Spleen (tissue), 11 donors: ENCODE measurements around the gene LRRC42. TPM values are rescaled to one million over a fixed set of nuclear protein-coding genes. Genes with fewer than 3 reads are reported as not detected.
"Not testable (repeated sequence)": the region's sequence is repeated elsewhere in the genome, so short reads cannot be mapped to it uniquely, and the experiment has no call there.

Source experiments
- DNase-seq: peaks from one replicate; pipeline ENCODE4 v3.0.0-alpha.2; 2020
- H3K27ac ChIP-seq, 8 donors: fragments of 200-600 bp; sonication (generic) in 7 of 8; 1 replicate in 4 of 8; 2 replicates in 4 of 8; pipeline versions ENCODE4 v1.5.0 to v1.8.0; 2016 to 2021; ENCODE audit warnings: inconsistent platforms in 4 of 8, mild to moderate bottlenecking in 4 of 8, moderate library complexity in 1 of 8
- H3K27me3 ChIP-seq, 7 donors: fragments of 200-600 bp; sonication (generic) in 6 of 7; replicated peaks in 1 of 7; 1 replicate in 4 of 7; 2 replicates in 3 of 7; pipeline versions ENCODE4 v1.5.0 to v1.8.0; 2016 to 2021; ENCODE audit warnings: inconsistent platforms in 3 of 7, mild to moderate bottlenecking in 1 of 7
- H3K36me3 ChIP-seq, 6 donors: fragments of 200-600 bp; sonication (generic) in 5 of 6; 1 replicate in 4 of 6; 2 replicates in 2 of 6; pipeline versions ENCODE4 v1.5.0 to v1.8.0; 2016 to 2021; ENCODE audit warnings: inconsistent platforms in 2 of 6
- H3K4me1 ChIP-seq, 6 donors: fragments of 200-600 bp; sonication (generic) in 5 of 6; 1 replicate in 3 of 6; 2 replicates in 3 of 6; pipeline versions ENCODE4 v1.5.0 to v1.8.0; 2016 to 2021; ENCODE audit warnings: inconsistent platforms in 3 of 6
- H3K4me3 ChIP-seq, 8 donors: fragments of 200-600 bp; sonication (generic) in 7 of 8; 1 replicate in 4 of 8; 2 replicates in 4 of 8; pipeline versions ENCODE4 v1.5.0 to v1.8.0; 2016 to 2021; ENCODE audit warnings: inconsistent platforms in 4 of 8, mild to moderate bottlenecking in 4 of 8, moderate library complexity in 2 of 8
- H3K9me3 ChIP-seq, 8 donors: fragments of 200-600 bp; sonication (generic) in 7 of 8; 1 replicate in 4 of 8; 2 replicates in 4 of 8; pipeline versions ENCODE4 v1.5.0 to v1.8.0; 2016 to 2021; ENCODE audit warnings: inconsistent platforms in 4 of 8
- POLR2A ChIP-seq, 3 donors: fragments of 450-650 bp; IDR thresholded peaks; one replicate each; pipeline ENCODE4 v1.5.1; 2017; ENCODE audit warnings: antibody characterized with exemption in 3 of 3, mild to moderate bottlenecking in 1 of 3
- POLR2AphosphoS5 ChIP-seq, 3 donors: sonication (generic); formaldehyde crosslinking; IDR thresholded peaks; one replicate each; pipeline ENCODE4 v1.5.1; 2017; ENCODE audit warnings: antibody characterized with exemption in 3 of 3
- WGBS, 5 donors: extraction: QIAGEN DNeasy Blood & Tissue Kit in 3 of 5; methylation state at CpG; one replicate each; pipeline versions ENCODE4 v1.1.5 to v1.1.7; 2013 to 2018; 5-methylcytosine and 5-hydroxymethylcytosine counted together
- intact Hi-C: fragments of 100-400 bp; cut with DNase I; formaldehyde crosslinking; loops from one replicate; pipeline ENCODE4 v1.15.0; 2023; ENCODE audit warnings: low total_unique reads
- polyA plus RNA-seq, 3 donors: library from polyadenylated mRNA; stranded (reverse); fragments of 200-250 nt; gene quantifications; one replicate each; pipeline ENCODE4 v1.2.1, GENCODE V29; 2013
- total RNA-seq, 7 donors: library from RNA; depleted of rRNA in 3 of 7; stranded (reverse); fragments of >200 nt in 3 of 7; fragmentation: NEBNext Ultra II Directional in 4 of 7; extraction: Animal tissue kit (Norgen Biotek cat#: 25700) in 4 of 7; gene quantifications; one replicate each; pipeline versions ENCODE4 v1.1.0 to v1.2.1, GENCODE V29; 2016 to 2021
- TF ChIP-seq, protein P1 (sequence below), 11 experiments: fragments of 200-600 bp in 7 of 11; fragments of 450-650 bp in 4 of 11; sonication (generic) in 4 of 11; IDR thresholded peaks in 8 of 11; conservative IDR thresholded peaks in 3 of 11; 1 replicate in 7 of 11; 2 replicates in 4 of 11; pipeline versions ENCODE4 v1.4.0 to v1.8.0; 2016 to 2021; ENCODE audit warnings: antibody characterized with exemption in 11 of 11, inconsistent platforms in 4 of 11, mild to moderate bottlenecking in 1 of 11
- donor health status: healthy with polysubstance abuse.
- donor health status: DM: no; HTN: no; CAD: no; lungs with moderate emphysema.
- donor health status: DM: no; HTN: no; CAD: no.
- donor health status: Bipolar disorder and iron deficiency.
- donor health status: healthy.
- donor health status: DM: no; HTN: no; CAD: no.
- donor health status: DM: yes; HTN: yes; CAD: no.

LRRC42 gene
- total and polyA plus RNA-seq, 10 donors, result 4.9 to 13.8 (median 10.5) TPM

DNA sequence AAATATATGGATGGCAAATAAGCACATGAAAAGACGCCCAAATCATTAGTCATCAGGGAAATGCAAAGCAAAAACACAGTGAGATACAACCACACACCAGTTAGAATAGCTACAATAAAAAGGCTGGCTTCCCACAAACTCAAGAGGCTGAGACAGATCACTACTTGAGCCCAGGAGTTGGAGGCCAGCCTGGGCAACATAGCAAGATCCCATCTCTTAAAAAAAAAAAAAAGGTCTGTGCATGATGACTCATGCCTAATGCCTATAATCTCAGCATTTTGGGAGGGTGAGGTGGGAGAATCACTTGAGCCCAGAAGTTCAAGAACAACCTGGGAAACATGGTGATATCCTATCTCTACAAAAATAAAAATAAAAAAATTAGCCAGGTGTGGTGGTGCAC is 52.1 kb downstream of the LRRC42 start:
- intact Hi-C loops, result no loop called here
- no peak for DNase-seq
- TF ChIP-seq POLR2A (IDR thresholded peaks at IDR 0.05), result no peak
- Histone ChIP-seq H3K9me3 (no peaks in the 10 kb centered on the region), H3K27ac (no peak overlapping the region), H3K4me1 (no peaks in the 10 kb centered on the region), H3K27me3 (peaks cover 0 to 8% (median 0%) of the 10 kb centered on the region in 7 donors), H3K4me3 (no peak overlapping the region), H3K36me3 (no peaks in the 10 kb centered on the region)
- WGBS, 5 donors, result 90 to 98% (median 91%) methylated on average over 1 of the region's 1 CpG

DNA sequence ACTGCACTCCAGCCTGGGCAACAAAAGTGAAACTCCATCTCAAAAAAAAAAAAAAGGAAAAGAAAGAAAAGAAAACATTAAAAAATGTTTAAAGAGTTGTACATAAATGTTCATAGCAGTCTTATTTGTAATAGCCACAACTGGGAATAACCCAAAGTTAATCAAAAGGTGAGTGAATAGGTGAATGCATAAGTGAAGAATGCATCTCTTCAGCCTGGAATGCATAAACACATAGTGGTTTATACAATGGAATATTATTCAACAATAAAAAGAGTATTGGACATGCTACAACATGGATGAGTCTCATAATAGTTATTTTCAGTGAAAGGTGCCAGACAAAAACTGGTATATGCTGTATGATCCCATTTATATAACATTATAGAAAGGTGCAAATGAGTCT is 53.8 kb downstream of the LRRC42 start:
- no peaks in the 10 kb centered on the region for H3K36me3 ChIP-seq
- no peak for DNase-seq
- intact Hi-C loops, result no loop called here
- TF ChIP-seq, protein P1, sequence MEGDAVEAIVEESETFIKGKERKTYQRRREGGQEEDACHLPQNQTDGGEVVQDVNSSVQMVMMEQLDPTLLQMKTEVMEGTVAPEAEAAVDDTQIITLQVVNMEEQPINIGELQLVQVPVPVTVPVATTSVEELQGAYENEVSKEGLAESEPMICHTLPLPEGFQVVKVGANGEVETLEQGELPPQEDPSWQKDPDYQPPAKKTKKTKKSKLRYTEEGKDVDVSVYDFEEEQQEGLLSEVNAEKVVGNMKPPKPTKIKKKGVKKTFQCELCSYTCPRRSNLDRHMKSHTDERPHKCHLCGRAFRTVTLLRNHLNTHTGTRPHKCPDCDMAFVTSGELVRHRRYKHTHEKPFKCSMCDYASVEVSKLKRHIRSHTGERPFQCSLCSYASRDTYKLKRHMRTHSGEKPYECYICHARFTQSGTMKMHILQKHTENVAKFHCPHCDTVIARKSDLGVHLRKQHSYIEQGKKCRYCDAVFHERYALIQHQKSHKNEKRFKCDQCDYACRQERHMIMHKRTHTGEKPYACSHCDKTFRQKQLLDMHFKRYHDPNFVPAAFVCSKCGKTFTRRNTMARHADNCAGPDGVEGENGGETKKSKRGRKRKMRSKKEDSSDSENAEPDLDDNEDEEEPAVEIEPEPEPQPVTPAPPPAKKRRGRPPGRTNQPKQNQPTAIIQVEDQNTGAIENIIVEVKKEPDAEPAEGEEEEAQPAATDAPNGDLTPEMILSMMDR (IDR thresholded peaks at IDR 0.05 in 8 of 11, conservative IDR thresholded peaks at IDR 0.05 in 3 of 11), result no peak
- TF ChIP-seq POLR2A (IDR thresholded peaks at IDR 0.05), result no peak
- TF ChIP-seq POLR2AphosphoS5 (IDR thresholded peaks at IDR 0.05), result no peak
- no peaks in the 10 kb centered on the region for H3K4me1 ChIP-seq
- H3K27me3 ChIP-seq, result peaks cover 0 to 8% (median 0%) of the 10 kb centered on the region in 7 donors
- H3K9me3 ChIP-seq, result no peaks in the 10 kb centered on the region
- H3K27ac ChIP-seq, result no peak overlapping the region
- H3K4me3 ChIP-seq, result no peak overlapping the region

DNA sequence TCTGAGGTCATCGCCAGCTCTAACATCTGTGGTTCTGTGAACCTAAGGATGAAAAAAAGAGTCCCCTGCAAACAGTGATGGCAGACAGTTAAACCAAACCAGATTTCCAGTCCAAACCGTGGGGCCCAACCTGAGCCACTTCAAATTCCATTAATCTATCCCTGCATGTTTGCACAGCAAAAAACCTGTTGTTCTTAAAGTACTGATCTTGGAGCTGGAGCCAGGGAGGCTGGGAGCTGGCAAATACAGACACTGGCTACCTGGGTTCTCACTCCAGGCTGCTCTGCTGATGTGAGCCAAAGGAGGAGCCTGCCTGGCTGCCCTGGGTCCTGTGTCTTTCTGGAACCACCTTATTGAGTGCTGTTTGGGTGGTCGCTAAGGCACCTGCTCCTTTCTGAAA is 55.4 kb downstream of the LRRC42 start:
- intact Hi-C loops, result no loop called here
- Histone ChIP-seq H3K27me3 (peaks cover 0 to 8% (median 0%) of the 10 kb centered on the region in 7 donors), H3K9me3 (no peaks in the 10 kb centered on the region), H3K4me1 (no peaks in the 10 kb centered on the region), H3K36me3 (no peaks in the 10 kb centered on the region), H3K4me3 (no peak overlapping the region), H3K27ac (no peak overlapping the region)
- no peak for TF ChIP-seq POLR2A (IDR thresholded peaks at IDR 0.05)
- WGBS, 5 donors, result 66 to 77% (median 76%) methylated on average over 3 of the region's 3 CpGs
- DNase-seq, result no peak

DNA sequence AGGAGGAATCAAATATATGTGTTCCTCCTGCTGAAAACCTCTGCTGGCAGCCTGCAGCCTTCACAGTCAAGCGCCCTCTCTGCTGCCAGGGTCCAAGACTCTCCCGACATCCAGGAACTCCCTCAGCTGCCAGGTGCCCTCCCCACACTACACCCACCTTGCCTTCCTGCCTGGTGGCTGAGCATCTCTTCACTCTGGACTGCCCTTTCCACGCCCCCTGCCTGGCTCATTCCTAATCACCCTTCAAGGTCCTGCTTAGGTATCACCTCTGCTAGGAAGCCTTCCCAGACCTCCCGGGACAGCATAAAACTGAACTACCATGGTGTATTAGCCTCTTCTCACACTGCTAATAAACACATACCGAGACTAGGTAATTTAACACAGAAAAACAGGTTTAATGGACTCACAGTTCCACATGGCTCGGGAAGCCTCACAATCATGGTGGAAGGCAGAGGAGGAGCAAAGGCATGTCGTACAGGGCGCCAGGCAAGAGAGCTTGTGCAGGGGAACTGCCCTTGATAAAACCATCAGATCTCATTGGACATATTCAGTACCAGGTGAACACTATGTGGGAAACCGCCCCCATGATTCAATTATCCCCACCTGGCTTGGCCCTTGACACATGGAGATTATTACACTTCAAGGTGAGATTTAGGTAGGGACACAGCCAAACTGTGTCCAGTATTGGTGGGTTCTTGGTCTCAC is 56.5 kb downstream of the LRRC42 start:
- Histone ChIP-seq H3K9me3 (no peaks in the 10 kb centered on the region), H3K27me3 (peaks cover 0 to 12% (median 0%) of the 10 kb centered on the region in 7 donors), H3K36me3 (no peaks in the 10 kb centered on the region), H3K4me3 (no peak overlapping the region), H3K27ac (no peak overlapping the region), H3K4me1 (no peaks in the 10 kb centered on the region)
- intact Hi-C loops, result no loop called here
- TF ChIP-seq, protein P1 (IDR thresholded peaks at IDR 0.05 in 8 of 11, conservative IDR thresholded peaks at IDR 0.05 in 3 of 11), result no peak
- TF ChIP-seq POLR2A (IDR thresholded peaks at IDR 0.05) (no peak), POLR2AphosphoS5 (IDR thresholded peaks at IDR 0.05) (no peak)
- no peak for DNase-seq
- WGBS, 5 donors, result 60 to 88% (median 77%) methylated on average over 9 of the region's 9 CpGs

DNA sequence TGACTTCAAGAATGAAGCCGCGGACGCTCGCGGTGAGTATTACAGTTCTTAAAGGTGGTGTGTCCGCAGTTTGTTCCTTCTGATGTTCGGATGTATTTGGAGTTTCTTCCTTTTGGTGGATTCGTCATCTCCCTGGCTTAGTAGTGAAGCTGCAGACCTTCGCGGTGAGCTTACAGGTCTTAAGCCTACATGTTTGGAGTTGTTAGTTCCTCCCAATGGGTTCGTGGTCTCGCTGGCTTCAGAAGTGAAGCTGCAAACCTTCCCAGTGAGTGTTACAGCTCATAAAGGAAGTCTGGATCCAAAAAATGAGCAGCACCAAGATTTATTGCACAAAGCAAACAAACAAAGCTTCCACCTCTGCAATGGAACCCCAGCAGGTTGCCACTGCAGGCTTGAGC is 57.1 kb downstream of the LRRC42 start:
- peaks cover 0 to 18% (median 0%) of the 10 kb centered on the region in 7 donors for H3K27me3 ChIP-seq
- intact Hi-C loops, result no loop called here
- no peaks in the 10 kb centered on the region for H3K36me3 ChIP-seq
- WGBS, 5 donors, result 89 to 96% (median 94%) methylated on average over 11 to 12 of the region's 12 CpGs
- TF ChIP-seq, protein P1 (IDR thresholded peaks at IDR 0.05 in 8 of 11, conservative IDR thresholded peaks at IDR 0.05 in 3 of 11), result no peak
- no peak for TF ChIP-seq POLR2AphosphoS5 (IDR thresholded peaks at IDR 0.05)
- TF ChIP-seq POLR2A (IDR thresholded peaks at IDR 0.05), result no peak
- H3K4me3 ChIP-seq, result no peak overlapping the region
- H3K4me1 ChIP-seq, result no peaks in the 10 kb centered on the region
- no peak overlapping the region for H3K27ac ChIP-seq
- DNase-seq, result no peak
- H3K9me3 ChIP-seq, result no peaks in the 10 kb centered on the region

DNA sequence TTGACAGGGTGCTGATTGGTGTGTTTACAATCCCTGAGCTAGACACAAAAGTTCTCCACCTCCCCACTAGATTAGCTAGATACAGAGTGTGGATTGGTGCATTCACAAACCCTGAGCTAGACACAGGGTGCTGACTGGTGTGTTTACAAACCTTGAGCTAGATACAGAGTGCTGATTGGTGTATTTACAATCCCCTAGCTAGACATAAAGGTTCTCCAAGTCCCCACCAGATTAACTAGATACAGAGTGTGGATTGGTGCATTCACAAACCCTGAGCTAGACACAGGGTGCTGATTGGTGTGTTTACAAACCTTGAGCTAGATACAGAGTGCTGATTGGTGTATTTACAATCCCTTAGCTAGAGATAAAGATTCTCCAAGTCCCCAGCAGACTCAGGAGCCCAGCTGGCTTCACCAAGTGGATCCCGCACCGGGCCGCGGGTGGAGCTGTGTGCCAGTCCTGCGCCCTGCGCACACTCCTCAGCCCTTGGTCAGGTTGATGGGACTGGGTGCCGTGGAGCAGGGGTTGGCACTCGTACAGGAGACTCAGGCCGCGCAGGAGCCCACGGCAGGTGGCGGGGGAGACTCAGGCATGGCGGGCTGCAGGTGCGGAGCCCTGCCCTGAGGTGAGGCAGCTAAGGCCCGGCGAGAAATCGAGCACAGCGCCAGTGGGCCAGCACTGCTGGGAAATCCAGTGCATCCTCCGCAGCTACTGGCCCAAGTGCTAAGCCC is 57.8 kb downstream of the LRRC42 start:
- H3K4me1 ChIP-seq, H3K36me3 ChIP-seq, H3K4me3 ChIP-seq, H3K9me3 ChIP-seq, H3K27ac ChIP-seq, intact Hi-C loops, DNase-seq: not testable (repeated sequence)
- 92 to 95% (median 95%) methylated on average over 11 to 19 of the region's 19 CpGs for WGBS, 5 donors
- peaks cover 0 to 19% (median 0%) of the 10 kb centered on the region in 7 donors for H3K27me3 ChIP-seq
